Measurements from ENCODE around the gene CCDC6.
"Not testable (repeated sequence)": the region's sequence is repeated elsewhere in the genome, so short reads cannot be mapped to it uniquely, and the experiment has no call there.

Gene CCDC6

DNA sequence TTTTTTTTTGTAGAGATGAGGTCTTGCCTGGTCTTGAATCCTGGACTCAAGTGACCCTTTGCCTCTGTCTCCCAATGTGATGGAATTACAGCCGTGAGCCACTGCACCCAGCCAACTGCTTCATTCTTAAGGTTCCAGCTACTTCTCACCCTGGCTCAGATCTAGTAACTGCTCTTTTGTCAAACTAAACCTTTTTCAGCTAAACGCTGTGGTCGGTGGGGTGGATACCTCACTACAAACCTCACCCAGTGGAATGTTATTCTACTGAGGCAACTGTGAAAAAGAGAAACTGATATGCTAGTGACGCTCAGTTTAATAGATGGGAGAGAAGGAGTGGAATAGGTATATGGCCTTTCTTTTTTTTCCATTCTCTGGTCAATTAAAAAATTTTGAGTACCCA is 151.4 kb downstream of the CCDC6 start:
- DNase-seq (ENCODE audit: low spot score) = no peak

DNA sequence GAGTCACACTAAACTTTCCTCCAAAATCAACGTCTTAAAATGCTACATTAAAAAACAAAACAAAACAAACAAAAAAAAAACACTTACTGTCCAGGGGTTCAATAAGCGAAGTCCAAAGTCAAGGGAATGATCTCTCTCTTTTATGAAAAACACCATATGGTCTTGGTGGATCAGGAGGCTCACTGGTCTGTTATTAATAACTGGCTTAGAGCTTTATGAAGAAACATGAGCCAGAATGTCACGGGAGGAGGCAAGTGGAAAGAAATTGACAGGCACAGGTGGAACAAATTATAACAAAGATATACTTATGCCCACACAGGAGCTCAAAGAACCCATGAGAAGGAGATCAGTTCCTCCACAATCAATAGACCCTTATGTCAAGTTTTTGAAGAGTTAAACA is 153.1 kb downstream of the CCDC6 start, which contains the start of gene MRLN:
Gene MRLN, minus strand, starts transcription at position 189 of the 400 bp plus-strand sequence.
- DNase-seq (ENCODE audit: low spot score) = no peak

GRCh38 chr10:59752278-59752940 is 153.9 kb downstream of the CCDC6 start:
- no peak for DNase-seq (ENCODE audit: low spot score)

DNA sequence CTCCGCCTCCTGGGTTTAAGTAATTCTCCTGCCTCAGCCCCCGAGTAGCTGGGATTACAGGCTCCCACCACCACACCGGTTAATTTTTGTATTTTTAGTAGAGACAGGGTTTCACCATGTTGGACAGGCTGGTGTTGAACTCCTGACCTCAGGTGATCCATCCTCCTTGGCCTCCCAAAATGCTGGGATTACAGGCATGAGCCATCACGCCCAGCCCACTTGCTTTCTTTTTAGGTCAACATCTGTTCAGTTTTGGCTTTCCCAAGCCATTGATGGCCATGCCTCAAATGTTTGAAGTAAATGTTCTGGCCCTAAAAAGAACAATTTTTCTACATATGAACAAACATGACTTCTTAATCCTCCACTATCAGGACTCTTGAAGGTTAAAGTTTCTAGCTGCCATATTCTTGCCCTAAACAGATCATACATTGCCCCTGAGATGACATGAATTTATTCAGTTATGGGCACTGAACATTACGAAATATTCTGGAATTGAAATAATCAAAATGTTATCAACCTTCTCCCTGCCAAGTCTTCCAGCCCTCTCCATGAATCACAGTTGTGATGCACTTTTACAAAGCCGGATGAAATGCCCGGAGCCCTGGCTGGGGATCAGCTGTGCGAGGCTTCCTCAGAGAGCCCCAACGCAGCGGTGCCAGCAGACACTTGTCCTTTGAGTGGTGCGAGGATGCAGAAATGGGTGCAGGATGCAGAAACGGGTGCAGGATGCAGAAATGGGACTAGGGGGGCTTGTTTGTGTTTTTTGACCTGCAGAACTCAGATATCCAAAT is 156.0 kb downstream of the CCDC6 start:
- DNase-seq (ENCODE audit: low spot score) = no peak

- DNase-seq (ENCODE audit: low spot score) = no peak
Measured at GRCh38 chr10:59748834-59749233, 157.5 kb downstream of the CCDC6 start.

DNA sequence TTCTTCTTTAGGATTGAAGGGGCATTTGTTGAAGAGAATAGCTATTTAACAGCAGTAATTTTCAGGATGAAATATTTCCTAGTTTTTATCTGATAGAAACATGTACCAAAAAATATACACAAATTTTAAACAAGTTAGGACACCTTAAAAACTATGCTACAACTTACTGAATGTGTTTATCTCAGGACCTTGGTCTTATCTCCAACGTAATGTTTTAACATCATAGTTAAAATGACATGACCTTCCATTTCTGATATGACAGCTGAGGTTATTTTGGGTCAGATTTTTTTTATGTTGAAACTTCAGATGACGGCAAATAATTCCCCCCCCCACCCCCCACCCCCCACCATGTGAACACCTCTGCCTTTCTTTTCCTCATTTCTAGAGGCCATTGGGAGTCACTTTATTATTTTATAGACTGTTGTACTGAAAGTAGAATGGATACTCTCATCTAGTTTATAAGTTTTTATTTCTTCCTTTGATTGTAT is 161.1 kb downstream of the CCDC6 start:
- no peak for DNase-seq (ENCODE audit: low spot score)

- DNase-seq (ENCODE audit: low spot score) = not testable (repeated sequence)
Measured at GRCh38 chr10:59744762-59745161, 161.6 kb downstream of the CCDC6 start.

- not testable (repeated sequence) for DNase-seq (ENCODE audit: low spot score)
Measured at GRCh38 chr10:59744156-59744555, 162.2 kb downstream of the CCDC6 start.

GRCh38 chr10:59741583-59741982 is 164.8 kb downstream of the CCDC6 start:
- DNase-seq (ENCODE audit: low spot score) = no peak

- no peak for DNase-seq (ENCODE audit: low spot score)
Measured at GRCh38 chr10:59741048-59741447, 165.3 kb downstream of the CCDC6 start.

All from germinal center (tissue), 1 donor.